DND-41 (cell line): Measurements from ENCODE around the gene POLD1.
A peak's percentile ranks its signal among the peaks of the same experiment; 100 is the strongest.

Source experiments
- EZH2 ChIP-seq: IDR thresholded peaks from 3 replicates; pipeline ENCODE4 v1.6.1; 2012; ENCODE audit warnings: borderline replicate concordance, low read depth, mild to moderate bottlenecking, moderate library complexity, low read length, inconsistent platforms; ENCODE audit not compliant: severe bottlenecking
- TF ChIP-seq, protein P1 (sequence below): IDR thresholded peaks from 2 replicates; pipeline ENCODE4 v1.5.1; 2012; ENCODE audit warnings: borderline replicate concordance, low read length, moderate library complexity, mild to moderate bottlenecking; ENCODE audit not compliant: poor library complexity, severe bottlenecking; ENCODE audit errors: extremely low read depth

DNA sequence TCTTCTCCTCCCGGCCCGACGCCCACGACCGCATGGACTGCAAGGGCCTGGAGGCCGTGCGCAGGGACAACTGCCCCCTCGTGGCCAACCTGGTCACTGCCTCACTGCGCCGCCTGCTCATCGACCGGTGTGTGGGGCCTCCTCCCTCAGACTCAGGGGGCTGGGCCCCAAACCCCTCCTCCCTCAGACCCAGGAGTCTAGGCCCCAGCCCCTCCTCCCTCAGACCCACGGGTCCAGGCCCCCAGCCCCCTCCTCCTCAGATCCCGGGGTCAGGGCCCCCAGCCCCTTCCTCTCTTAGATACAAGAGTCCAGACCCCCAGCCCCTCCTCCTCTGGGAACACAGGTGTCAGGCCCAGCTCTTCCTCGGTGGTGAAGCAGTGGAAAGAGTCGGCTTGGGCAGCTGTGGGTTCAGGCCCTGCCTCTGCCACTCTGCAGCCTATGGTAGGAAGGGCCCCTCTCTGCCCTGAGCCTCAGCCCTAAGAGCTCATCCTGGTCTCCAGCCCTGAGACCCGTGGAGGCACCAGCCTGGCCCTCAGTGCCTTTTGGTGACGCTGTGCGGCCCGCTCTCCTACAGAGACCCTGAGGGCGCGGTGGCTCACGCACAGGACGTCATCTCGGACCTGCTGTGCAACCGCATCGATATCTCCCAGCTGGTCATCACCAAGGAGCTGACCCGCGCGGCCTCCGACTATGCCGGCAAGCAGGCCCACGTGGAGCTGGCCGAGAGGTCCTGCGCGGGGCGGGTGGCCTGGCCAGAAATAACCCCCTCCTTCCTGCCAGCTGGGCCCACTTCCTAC, 30.9 kb downstream of the POLD1 start:
- TF ChIP-seq, protein P1, sequence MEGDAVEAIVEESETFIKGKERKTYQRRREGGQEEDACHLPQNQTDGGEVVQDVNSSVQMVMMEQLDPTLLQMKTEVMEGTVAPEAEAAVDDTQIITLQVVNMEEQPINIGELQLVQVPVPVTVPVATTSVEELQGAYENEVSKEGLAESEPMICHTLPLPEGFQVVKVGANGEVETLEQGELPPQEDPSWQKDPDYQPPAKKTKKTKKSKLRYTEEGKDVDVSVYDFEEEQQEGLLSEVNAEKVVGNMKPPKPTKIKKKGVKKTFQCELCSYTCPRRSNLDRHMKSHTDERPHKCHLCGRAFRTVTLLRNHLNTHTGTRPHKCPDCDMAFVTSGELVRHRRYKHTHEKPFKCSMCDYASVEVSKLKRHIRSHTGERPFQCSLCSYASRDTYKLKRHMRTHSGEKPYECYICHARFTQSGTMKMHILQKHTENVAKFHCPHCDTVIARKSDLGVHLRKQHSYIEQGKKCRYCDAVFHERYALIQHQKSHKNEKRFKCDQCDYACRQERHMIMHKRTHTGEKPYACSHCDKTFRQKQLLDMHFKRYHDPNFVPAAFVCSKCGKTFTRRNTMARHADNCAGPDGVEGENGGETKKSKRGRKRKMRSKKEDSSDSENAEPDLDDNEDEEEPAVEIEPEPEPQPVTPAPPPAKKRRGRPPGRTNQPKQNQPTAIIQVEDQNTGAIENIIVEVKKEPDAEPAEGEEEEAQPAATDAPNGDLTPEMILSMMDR = peak; percentile 56
- TF ChIP-seq EZH2 = no peak
